WTC11 (cell line): Measurements from ENCODE around the gene NOXA1.

ENCODE experiments used
- TF ChIP-seq, protein P1 (sequence below): sonication (generic); formaldehyde crosslinking; IDR thresholded peaks from 2 replicates; pipeline ENCODE4 v1.8.1; 2023; ENCODE audit warnings: mild to moderate bottlenecking, missing genetic modification reagents, moderate library complexity
- TF ChIP-seq, protein P2 (sequence below): sonication (generic); formaldehyde crosslinking; IDR thresholded peaks from 2 replicates; pipeline ENCODE4 v1.8.0; 2022; ENCODE audit warnings: mild to moderate bottlenecking, missing genetic modification reagents

DNA sequence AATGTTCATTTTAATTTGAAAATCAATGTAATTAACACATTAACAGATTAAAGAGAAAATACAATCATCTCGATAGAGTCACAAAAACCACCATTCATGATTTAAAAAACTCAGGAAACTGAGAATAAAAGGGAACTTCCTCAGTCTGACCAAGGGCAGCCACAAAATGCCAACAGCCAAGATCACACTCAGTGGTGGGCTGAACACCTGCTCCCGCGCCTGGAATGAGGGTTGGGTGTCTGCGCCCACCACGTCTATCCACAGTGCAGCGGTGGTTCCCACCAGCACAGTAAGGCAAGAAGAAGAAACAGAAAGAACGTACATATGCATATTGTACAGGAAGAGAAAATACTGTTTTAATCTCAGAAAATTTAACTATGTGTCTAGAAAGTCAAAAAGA, 47.6 kb downstream of the NOXA1 start:
- TF ChIP-seq, protein P1, sequence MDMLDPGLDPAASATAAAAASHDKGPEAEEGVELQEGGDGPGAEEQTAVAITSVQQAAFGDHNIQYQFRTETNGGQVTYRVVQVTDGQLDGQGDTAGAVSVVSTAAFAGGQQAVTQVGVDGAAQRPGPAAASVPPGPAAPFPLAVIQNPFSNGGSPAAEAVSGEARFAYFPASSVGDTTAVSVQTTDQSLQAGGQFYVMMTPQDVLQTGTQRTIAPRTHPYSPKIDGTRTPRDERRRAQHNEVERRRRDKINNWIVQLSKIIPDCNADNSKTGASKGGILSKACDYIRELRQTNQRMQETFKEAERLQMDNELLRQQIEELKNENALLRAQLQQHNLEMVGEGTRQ (CRISPR knock-in tag) = no peak
- TF ChIP-seq, protein P2, sequence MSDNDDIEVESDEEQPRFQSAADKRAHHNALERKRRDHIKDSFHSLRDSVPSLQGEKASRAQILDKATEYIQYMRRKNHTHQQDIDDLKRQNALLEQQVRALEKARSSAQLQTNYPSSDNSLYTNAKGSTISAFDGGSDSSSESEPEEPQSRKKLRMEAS (CRISPR knock-in tag) = no peak
